Transverse colon (tissue), 4 donors: ENCODE results near the gene SLC9A1. TPM values are rescaled to one million over a fixed set of nuclear protein-coding genes. Genes with fewer than 3 reads are reported as not detected.

Experiments used
- DNase-seq: peaks from one replicate; pipeline ENCODE4 v3.0.0-alpha.2; 2019
- H3K27ac ChIP-seq, 4 donors: fragments of 200-600 bp; sonication (generic); 2 replicates each; pipeline ENCODE4 v1.5.1; 2016 to 2018; ENCODE audit warnings: inconsistent platforms in 4 of 4
- H3K27me3 ChIP-seq: fragments of 200-600 bp; sonication (generic); 2 replicates; pipeline ENCODE4 v1.5.1; 2017; ENCODE audit warnings: inconsistent platforms
- H3K36me3 ChIP-seq, 4 donors: fragments of 200-600 bp; sonication (generic); 2 replicates each; pipeline ENCODE4 v1.5.1; 2017 to 2019; ENCODE audit warnings: inconsistent platforms in 4 of 4
- H3K4me1 ChIP-seq, 4 donors: fragments of 200-600 bp; sonication (generic); 2 replicates each; pipeline ENCODE4 v1.5.1; 2017 to 2020; ENCODE audit warnings: inconsistent platforms in 4 of 4
- H3K4me3 ChIP-seq, 4 donors: fragments of 200-600 bp; sonication (generic); 1 replicate in 1 of 4; 2 replicates in 3 of 4; pipeline versions ENCODE4 v1.5.1 to v1.6.1; 2017 to 2019; ENCODE audit warnings: inconsistent platforms in 4 of 4
- H3K9me3 ChIP-seq, 2 donors: fragments of 200-600 bp; sonication (generic); 2 replicates each; pipeline ENCODE4 v1.5.1; 2017 to 2019; ENCODE audit warnings: inconsistent platforms in 2 of 2
- EP300 ChIP-seq: sonication (generic); formaldehyde crosslinking; IDR thresholded peaks from one replicate; pipeline ENCODE4 v1.6.1; 2017; ENCODE audit warnings: antibody characterized with exemption, low read depth
- POLR2A ChIP-seq: fragments of 450-650 bp; IDR thresholded peaks from one replicate; pipeline ENCODE4 v1.6.1; 2016; ENCODE audit warnings: antibody characterized with exemption, mild to moderate bottlenecking, moderate library complexity
- POLR2AphosphoS5 ChIP-seq, 3 donors: sonication (generic); formaldehyde crosslinking; IDR thresholded peaks; one replicate each; pipeline ENCODE4 v1.6.1; 2016; ENCODE audit warnings: antibody characterized with exemption in 3 of 3
- WGBS, 2 donors: methylation state at CpG; one replicate each; pipeline ENCODE4 v1.1.5; 2018; ENCODE audit warnings: low coverage in 1 of 2; 5-methylcytosine and 5-hydroxymethylcytosine counted together
- in situ Hi-C, 4 donors: fragments of 200-750 bp; cut with MboI; loops; one replicate each; pipeline versions ENCODE4 v1.15.0 to v1.15.1; 2017; ENCODE audit warnings: low sequenced_read_pairs in 3 of 4, low pct_ligation_motif_present in 1 of 4, low pct_unique_long_range_greater_than_20kb in 1 of 4
- intact Hi-C: fragments of 100-400 bp; cut with DNase I; formaldehyde crosslinking; loops from one replicate; pipeline ENCODE4 v1.15.1; 2023; ENCODE audit warnings: low total_unique reads
- total RNA-seq, 4 donors: library from RNA; depleted of rRNA; stranded (reverse); fragments of >200 nt; gene quantifications; one replicate each; pipeline ENCODE4 v1.1.0, GENCODE V29; 2016
- TF ChIP-seq, protein P1 (sequence below), 5 experiments: fragments of 200-600 bp in 3 of 5; fragments of 450-650 bp in 2 of 5; sonication (generic) in 3 of 5; IDR thresholded peaks; 1 replicate in 2 of 5; 2 replicates in 3 of 5; pipeline ENCODE4 v1.5.1; 2016 to 2017; ENCODE audit warnings: antibody characterized with exemption in 5 of 5, inconsistent platforms in 3 of 5, mild to moderate bottlenecking in 2 of 5, moderate library complexity in 1 of 5

Gene SLC9A1
- total RNA-seq, 4 donors from 2014 or later, result 17.9 to 140 (median 101) TPM

DNA sequence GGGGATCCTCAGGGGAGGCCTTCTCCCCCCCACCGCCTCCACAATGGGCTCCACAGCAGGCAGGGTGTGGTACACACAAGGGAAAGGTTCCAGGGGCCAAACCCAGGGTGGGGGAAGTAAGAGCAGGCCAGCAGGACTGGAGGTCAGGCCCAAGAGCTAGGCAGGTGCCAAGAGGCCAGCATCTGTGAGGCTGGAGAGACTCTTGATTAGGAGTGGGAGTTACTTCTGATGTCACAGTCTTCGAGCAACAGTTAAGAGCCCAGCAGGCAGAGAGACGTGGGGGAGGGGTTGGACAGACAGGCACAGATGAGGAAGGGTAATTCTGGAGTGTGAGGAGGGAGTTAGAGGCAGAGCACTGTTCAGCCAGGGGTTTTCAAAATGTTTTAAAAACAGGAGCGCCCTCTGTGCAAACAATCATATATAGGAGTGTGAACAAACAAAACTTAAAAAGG lies 55.8 kb downstream of the SLC9A1 start:
- DNase-seq, result peak; percentile 23
- Histone ChIP-seq H3K9me3 (no peaks in the 10 kb centered on the region), H3K27me3 (no peaks in the 10 kb centered on the region), H3K27ac (peak overlapping the region; percentile 47 to 69 (median 58)), H3K36me3 (peaks cover 0 to 5% (median 0%) of the 10 kb centered on the region in 4 donors), H3K4me3 (no peak overlapping the region), H3K4me1 (peaks cover 10 to 27% (median 20%) of the 10 kb centered on the region in 4 donors)
- TF ChIP-seq POLR2AphosphoS5 (IDR thresholded peaks at IDR 0.05), result no peak
- no peak for TF ChIP-seq POLR2A
- TF ChIP-seq, protein P1, sequence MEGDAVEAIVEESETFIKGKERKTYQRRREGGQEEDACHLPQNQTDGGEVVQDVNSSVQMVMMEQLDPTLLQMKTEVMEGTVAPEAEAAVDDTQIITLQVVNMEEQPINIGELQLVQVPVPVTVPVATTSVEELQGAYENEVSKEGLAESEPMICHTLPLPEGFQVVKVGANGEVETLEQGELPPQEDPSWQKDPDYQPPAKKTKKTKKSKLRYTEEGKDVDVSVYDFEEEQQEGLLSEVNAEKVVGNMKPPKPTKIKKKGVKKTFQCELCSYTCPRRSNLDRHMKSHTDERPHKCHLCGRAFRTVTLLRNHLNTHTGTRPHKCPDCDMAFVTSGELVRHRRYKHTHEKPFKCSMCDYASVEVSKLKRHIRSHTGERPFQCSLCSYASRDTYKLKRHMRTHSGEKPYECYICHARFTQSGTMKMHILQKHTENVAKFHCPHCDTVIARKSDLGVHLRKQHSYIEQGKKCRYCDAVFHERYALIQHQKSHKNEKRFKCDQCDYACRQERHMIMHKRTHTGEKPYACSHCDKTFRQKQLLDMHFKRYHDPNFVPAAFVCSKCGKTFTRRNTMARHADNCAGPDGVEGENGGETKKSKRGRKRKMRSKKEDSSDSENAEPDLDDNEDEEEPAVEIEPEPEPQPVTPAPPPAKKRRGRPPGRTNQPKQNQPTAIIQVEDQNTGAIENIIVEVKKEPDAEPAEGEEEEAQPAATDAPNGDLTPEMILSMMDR (IDR thresholded peaks at IDR 0.05), result no peak
- TF ChIP-seq EP300, result no peak
- 0 to 14% methylated on average over 1 to 4 of the region's 4 CpGs for WGBS, 2 donors
- intact Hi-C loops (loop anchor here (2.0 kb wide), 1 partner anchor 54 kb away; no protein-coding TSS in a partner anchor), in situ Hi-C loops (loop anchor here in 3 of 4 donors (5.0 to 10.0 kb wide), 3 partner anchors 52 to 104 kb away; partner anchors contain the start of gene TRNP1 (in 1 of the 3))

GRCh38 chr1:27098431-27099134 lies 56.3 kb downstream of the SLC9A1 start:
- no peaks in the 10 kb centered on the region for H3K9me3 ChIP-seq
- no peaks in the 10 kb centered on the region for H3K27me3 ChIP-seq
- H3K36me3 ChIP-seq, result peaks cover 0 to 5% (median 0%) of the 10 kb centered on the region in 4 donors
- intact Hi-C loops (loop anchor here (2.0 kb wide), 1 partner anchor 54 kb away; no protein-coding TSS in a partner anchor), in situ Hi-C loops (loop anchor here in 3 of 4 donors (5.0 to 10.0 kb wide), 3 partner anchors 51 to 104 kb away; partner anchors contain the start of gene TRNP1 (in 1 of the 3))
- TF ChIP-seq POLR2A (no peak), POLR2AphosphoS5 (IDR thresholded peaks at IDR 0.05) (no peak), EP300 (no peak)
- TF ChIP-seq, protein P1 (IDR thresholded peaks at IDR 0.05), result no peak
- H3K4me1 ChIP-seq, result peaks cover 10 to 27% (median 20%) of the 10 kb centered on the region in 4 donors
- no peak for DNase-seq
- WGBS, 2 donors, result 60% methylated on average over 5 to 14 of the region's 14 CpGs
- peak overlapping the region; percentile 47 to 69 (median 58) for H3K27ac ChIP-seq
- H3K4me3 ChIP-seq, result no peak overlapping the region

GRCh38 chr1:27097484-27097917 lies 57.4 kb downstream of the SLC9A1 start:
- no peak overlapping the region for H3K27ac ChIP-seq
- WGBS, 2 donors, result 2% methylated on average over 5 of the region's 5 CpGs; no CpG with 5 or more reads in 1 of the 2 donors

More at GRCh38 chr1:27097484-27097917, 57.4 kb downstream of the SLC9A1 start:
- intact Hi-C loops (loop anchor here (1.0 kb wide), 1 partner anchor 100 kb away; no protein-coding TSS in a partner anchor), in situ Hi-C loops (loop anchor here in 3 of 4 donors (5.0 to 10.0 kb wide), 3 partner anchors 50 to 103 kb away; partner anchors contain the start of gene TRNP1 (in 1 of the 3))
- peaks cover 10 to 27% (median 18%) of the 10 kb centered on the region in 4 donors for H3K4me1 ChIP-seq
- TF ChIP-seq EP300 (no peak), POLR2AphosphoS5 (IDR thresholded peaks at IDR 0.05) (peak in 2 of 3 donors; percentile 34 to 43)
- TF ChIP-seq, protein P1 (IDR thresholded peaks at IDR 0.05), result peak; percentile 94 to 97 (median 97)
- peaks cover 0 to 5% (median 0%) of the 10 kb centered on the region in 4 donors for H3K36me3 ChIP-seq
- H3K27me3 ChIP-seq, result no peaks in the 10 kb centered on the region
- H3K4me3 ChIP-seq, result no peak overlapping the region
- no peaks in the 10 kb centered on the region for H3K9me3 ChIP-seq
- DNase-seq, result peak; percentile 84
